Stimulated activated CD8-positive, alpha-beta memory T cell treated with anti-CD3 and anti-CD28 coated beads, Interleukin-15, amount 100 ng/mL, for 4 hours (primary cell): ENCODE results near the gene C10orf143.

Experiments
- DNase-seq, 2 donors: peaks; one replicate each; pipeline ENCODE4 v3.0.0-alpha.2; 2020; ENCODE audit warnings: low read depth in 2 of 2

C10orf143 gene

GRCh38 chr10:130015075-130015695 is 95.4 kb downstream of the C10orf143 start:
- DNase-seq: no peak

GRCh38 chr10:130014263-130015074 is 96.2 kb downstream of the C10orf143 start:
- DNase-seq: no peak
